Breast epithelium (tissue), 4 donors: ENCODE results near the gene CADPS. TPM values are rescaled to one million over a fixed set of nuclear protein-coding genes. Genes with fewer than 3 reads are reported as not detected.

Experiments
- DNase-seq, 2 donors: peaks; one replicate each; pipeline ENCODE4 v3.0.0-alpha.2; 2019; ENCODE audit warnings: low spot score in 2 of 2
- H3K27ac ChIP-seq, 2 donors: fragments of 200-600 bp; sonication (generic) in 1 of 2; one replicate each; pipeline ENCODE4 v1.5.1; 2016 to 2019; ENCODE audit warnings: mild to moderate bottlenecking in 1 of 2
- H3K27me3 ChIP-seq, 2 donors: fragments of 200-600 bp; sonication (generic) in 1 of 2; one replicate each; pipeline versions ENCODE4 v1.5.1 to v1.6.0; 2017 to 2019; ENCODE audit warnings: control low read depth in 1 of 2, mild to moderate bottlenecking in 1 of 2
- H3K36me3 ChIP-seq: fragments of 200-600 bp; one replicate; pipeline ENCODE4 v1.5.1; 2019
- H3K4me1 ChIP-seq, 2 donors: fragments of 200-600 bp; sonication (generic); one replicate each; pipeline ENCODE4 v1.5.1; 2016 to 2019; ENCODE audit warnings: control low read depth in 1 of 2
- H3K4me3 ChIP-seq, 3 donors: fragments of 200-600 bp; sonication (generic); 1 replicate in 2 of 3; 2 replicates in 1 of 3; pipeline ENCODE4 v1.5.1; 2016 to 2019; ENCODE audit warnings: mild to moderate bottlenecking in 3 of 3, moderate library complexity in 2 of 3
- H3K9me3 ChIP-seq, 2 donors: fragments of 200-600 bp; sonication (generic) in 1 of 2; one replicate each; pipeline ENCODE4 v1.5.1; 2016 to 2019; ENCODE audit warnings: control low read depth in 1 of 2
- POLR2A ChIP-seq: fragments of 450-650 bp; IDR thresholded peaks from one replicate; pipeline ENCODE4 v1.6.1; 2016; ENCODE audit warnings: antibody characterized with exemption, mild to moderate bottlenecking, moderate library complexity
- POLR2AphosphoS5 ChIP-seq, 3 donors: sonication (generic); formaldehyde crosslinking; IDR thresholded peaks; one replicate each; pipeline ENCODE4 v1.6.1; 2017; ENCODE audit warnings: antibody characterized with exemption in 3 of 3
- intact Hi-C: fragments of 100-400 bp; cut with DNase I; formaldehyde crosslinking; loops from one replicate; pipeline ENCODE4 v1.15.1; 2023; ENCODE audit warnings: low total_unique reads
- total RNA-seq, 3 donors: library from RNA; depleted of rRNA; stranded (reverse); fragments of >200 nt; gene quantifications; one replicate each; pipeline ENCODE4 v1.1.0, GENCODE V29; 2016
- TF ChIP-seq, protein P1 (sequence below), 3 donors: fragments of 450-650 bp; IDR thresholded peaks; one replicate each; pipeline ENCODE4 v1.5.1; 2016 to 2017; ENCODE audit warnings: antibody characterized with exemption in 3 of 3, mild to moderate bottlenecking in 3 of 3, moderate library complexity in 3 of 3

CADPS gene
- total RNA-seq, 3 donors from 2014 or later: under 0.01 to 45.8 (median 0.15) TPM

GRCh38 chr3:62805106-62805505 lies 70.1 kb downstream of the CADPS start:
- intact Hi-C loops: no loop called here
- DNase-seq: no peak
- Histone ChIP-seq H3K27me3 (no peaks in the 10 kb centered on the region), H3K27ac (no peak overlapping the region), H3K9me3 (no peaks in the 10 kb centered on the region), H3K4me3 (no peak overlapping the region), H3K4me1 (no peaks in the 10 kb centered on the region), H3K36me3 (no peaks in the 10 kb centered on the region)
- TF ChIP-seq POLR2AphosphoS5 (IDR thresholded peaks at IDR 0.05) (no peak), POLR2A (no peak)
- TF ChIP-seq, protein P1, sequence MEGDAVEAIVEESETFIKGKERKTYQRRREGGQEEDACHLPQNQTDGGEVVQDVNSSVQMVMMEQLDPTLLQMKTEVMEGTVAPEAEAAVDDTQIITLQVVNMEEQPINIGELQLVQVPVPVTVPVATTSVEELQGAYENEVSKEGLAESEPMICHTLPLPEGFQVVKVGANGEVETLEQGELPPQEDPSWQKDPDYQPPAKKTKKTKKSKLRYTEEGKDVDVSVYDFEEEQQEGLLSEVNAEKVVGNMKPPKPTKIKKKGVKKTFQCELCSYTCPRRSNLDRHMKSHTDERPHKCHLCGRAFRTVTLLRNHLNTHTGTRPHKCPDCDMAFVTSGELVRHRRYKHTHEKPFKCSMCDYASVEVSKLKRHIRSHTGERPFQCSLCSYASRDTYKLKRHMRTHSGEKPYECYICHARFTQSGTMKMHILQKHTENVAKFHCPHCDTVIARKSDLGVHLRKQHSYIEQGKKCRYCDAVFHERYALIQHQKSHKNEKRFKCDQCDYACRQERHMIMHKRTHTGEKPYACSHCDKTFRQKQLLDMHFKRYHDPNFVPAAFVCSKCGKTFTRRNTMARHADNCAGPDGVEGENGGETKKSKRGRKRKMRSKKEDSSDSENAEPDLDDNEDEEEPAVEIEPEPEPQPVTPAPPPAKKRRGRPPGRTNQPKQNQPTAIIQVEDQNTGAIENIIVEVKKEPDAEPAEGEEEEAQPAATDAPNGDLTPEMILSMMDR (IDR thresholded peaks at IDR 0.05): no peak

- H3K9me3 ChIP-seq: no peaks in the 10 kb centered on the region
- no peak overlapping the region for H3K4me3 ChIP-seq
- no peaks in the 10 kb centered on the region for H3K27me3 ChIP-seq
- intact Hi-C loops: no loop called here
- no peaks in the 10 kb centered on the region for H3K36me3 ChIP-seq
- DNase-seq: no peak
- no peak overlapping the region for H3K27ac ChIP-seq
- TF ChIP-seq POLR2AphosphoS5 (IDR thresholded peaks at IDR 0.05) (no peak), POLR2A (no peak)
- TF ChIP-seq, protein P1 (IDR thresholded peaks at IDR 0.05): no peak
- H3K4me1 ChIP-seq: no peaks in the 10 kb centered on the region
Observed at GRCh38 chr3:62803276-62803675, 71.9 kb downstream of the CADPS start.

- Histone ChIP-seq H3K36me3 (no peaks in the 10 kb centered on the region), H3K9me3 (no peaks in the 10 kb centered on the region), H3K27ac (no peak overlapping the region), H3K4me3 (no peak overlapping the region), H3K27me3 (no peaks in the 10 kb centered on the region), H3K4me1 (no peaks in the 10 kb centered on the region)
- intact Hi-C loops: no loop called here
- no peak for TF ChIP-seq POLR2A
- no peak for TF ChIP-seq POLR2AphosphoS5 (IDR thresholded peaks at IDR 0.05)
- TF ChIP-seq, protein P1 (IDR thresholded peaks at IDR 0.05): no peak
- no peak for DNase-seq
Observed at GRCh38 chr3:62798000-62798399, 77.2 kb downstream of the CADPS start.

- no peaks in the 10 kb centered on the region for H3K27me3 ChIP-seq
- TF ChIP-seq POLR2AphosphoS5 (IDR thresholded peaks at IDR 0.05) (no peak), POLR2A (no peak)
- TF ChIP-seq, protein P1 (IDR thresholded peaks at IDR 0.05): no peak
Observed at GRCh38 chr3:62797132-62797531, 78.1 kb downstream of the CADPS start.

DNA sequence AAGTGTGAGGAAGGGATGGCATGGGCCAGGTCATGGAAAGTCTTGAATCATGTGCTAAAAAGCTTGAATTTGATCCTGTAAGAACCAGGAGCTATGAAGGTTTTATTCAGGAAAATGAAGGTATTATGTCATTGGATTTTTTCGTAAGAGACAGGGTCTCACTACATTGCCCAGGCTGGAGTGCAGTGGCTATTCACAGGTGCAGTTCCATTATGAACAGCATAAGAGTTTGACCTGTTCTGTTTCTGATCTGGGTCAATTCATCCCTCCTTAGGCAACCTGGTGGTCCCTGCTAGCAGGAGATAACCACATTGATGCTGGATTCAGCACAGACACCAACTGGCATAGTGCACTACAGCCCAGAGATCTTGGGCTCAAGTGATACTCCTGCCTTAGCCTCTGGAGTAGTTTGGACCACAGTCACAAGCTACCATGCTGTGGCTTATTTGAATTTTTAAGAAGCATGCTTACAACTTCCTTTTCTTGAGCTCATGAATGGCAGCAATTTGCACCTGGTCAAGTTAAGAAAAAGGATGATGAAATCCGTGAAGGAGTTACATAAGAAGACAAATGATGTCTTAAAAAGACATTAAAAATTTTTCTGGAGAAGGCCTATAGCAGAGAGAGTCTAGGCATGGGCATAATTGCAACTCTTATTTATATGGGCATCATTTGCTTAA lies 79.1 kb downstream of the CADPS start:
- H3K27ac ChIP-seq: no peak overlapping the region
- H3K4me1 ChIP-seq: no peaks in the 10 kb centered on the region
- H3K36me3 ChIP-seq: no peaks in the 10 kb centered on the region
- H3K27me3 ChIP-seq: no peaks in the 10 kb centered on the region
- no peak for DNase-seq
- TF ChIP-seq POLR2A (no peak), POLR2AphosphoS5 (IDR thresholded peaks at IDR 0.05) (no peak)
- TF ChIP-seq, protein P1 (IDR thresholded peaks at IDR 0.05): no peak
- H3K4me3 ChIP-seq: no peak overlapping the region
- intact Hi-C loops: no loop called here
- H3K9me3 ChIP-seq: no peaks in the 10 kb centered on the region

More at GRCh38 chr3:62797132-62797531, 78.1 kb downstream of the CADPS start:
- H3K27ac ChIP-seq: no peak overlapping the region
- no peak overlapping the region for H3K4me3 ChIP-seq
- H3K4me1 ChIP-seq: no peaks in the 10 kb centered on the region
- no peak for DNase-seq
- intact Hi-C loops: no loop called here
- H3K36me3 ChIP-seq: no peaks in the 10 kb centered on the region
- no peaks in the 10 kb centered on the region for H3K9me3 ChIP-seq
